CD8-positive, alpha-beta memory T cell (primary cell): ENCODE results near the gene DOCK9. TPM values are rescaled to one million over a fixed set of nuclear protein-coding genes. Genes with fewer than 3 reads are reported as not detected.
"Not testable (repeated sequence)": the region's sequence is repeated elsewhere in the genome, so short reads cannot be mapped to it uniquely, and the experiment has no call there.

Source experiments
- CTCF ChIA-PET: fragments of 350-600 bp; sonication (Branson Sonifier 250); formaldehyde crosslinking; loops from one replicate; lab custom pipeline; 2021; ENCODE audit warnings: antibody characterized with exemption; lab: Charles Lee
- POLR2A ChIA-PET: fragments of 350-600 bp; sonication (Branson Sonifier 250); formaldehyde crosslinking; loops from one replicate; lab custom pipeline; 2021; ENCODE audit warnings: antibody characterized with exemption; lab: Charles Lee
- DNase-seq, 5 donors: peaks; one replicate each; pipeline versions ENCODE4 v3.0.0 to v3.0.0-alpha.2; 2020 to 2022; ENCODE audit warnings: mixed read lengths in 1 of 5
- H3K27ac ChIP-seq: one replicate; pipeline ENCODE4 v1.7.0; 2013; ENCODE audit warnings: low read depth, mild to moderate bottlenecking, low read length, moderate library complexity
- H3K27me3 ChIP-seq: 2 replicates; pipeline ENCODE4 v1.7.0; 2013; ENCODE audit warnings: low read length, mild to moderate bottlenecking; ENCODE audit not compliant: insufficient read depth, poor library complexity, severe bottlenecking
- H3K36me3 ChIP-seq: 2 replicates; pipeline ENCODE4 v1.7.0; 2013; ENCODE audit warnings: mild to moderate bottlenecking, low read length, moderate library complexity; ENCODE audit not compliant: insufficient read depth
- H3K4me1 ChIP-seq: 2 replicates; pipeline ENCODE4 v1.7.0; 2013; ENCODE audit warnings: mild to moderate bottlenecking, low read length, moderate library complexity; ENCODE audit not compliant: insufficient read depth
- H3K4me3 ChIP-seq: 2 replicates; pipeline ENCODE4 v1.7.0; 2013; ENCODE audit warnings: mild to moderate bottlenecking, low read length
- H3K9me3 ChIP-seq: 2 replicates; pipeline ENCODE4 v1.7.0; 2013; ENCODE audit warnings: mild to moderate bottlenecking, low read length
- H3K27ac Mint-ChIP-seq, 8 donors: one replicate each; pipeline ENCODE4 v1.8.0; 2020 to 2021; ENCODE audit warnings: mixed read lengths in 8 of 8, mild to moderate bottlenecking in 6 of 8, inconsistent platforms in 3 of 8, moderate library complexity in 3 of 8
- H3K27me3 Mint-ChIP-seq, 2 donors: one replicate each; pipeline ENCODE4 v1.8.0; 2020 to 2021; ENCODE audit warnings: mixed read lengths in 2 of 2, mild to moderate bottlenecking in 1 of 2, moderate library complexity in 1 of 2
- H3K36me3 Mint-ChIP-seq, 3 donors: one replicate each; pipeline ENCODE4 v1.8.0; 2020 to 2021; ENCODE audit warnings: mixed read lengths in 3 of 3, inconsistent platforms in 1 of 3, mild to moderate bottlenecking in 1 of 3
- H3K4me1 Mint-ChIP-seq, 3 donors: one replicate each; pipeline ENCODE4 v1.8.0; 2020 to 2021; ENCODE audit warnings: mixed read lengths in 3 of 3, inconsistent platforms in 1 of 3, mild to moderate bottlenecking in 1 of 3
- H3K4me3 Mint-ChIP-seq, 7 donors: one replicate each; pipeline ENCODE4 v1.8.0; 2020 to 2021; ENCODE audit warnings: mixed read lengths in 7 of 7, mild to moderate bottlenecking in 6 of 7, moderate library complexity in 4 of 7, inconsistent platforms in 2 of 7
- H3K9me3 Mint-ChIP-seq, 5 donors: one replicate each; pipeline ENCODE4 v1.8.0; 2020 to 2022; ENCODE audit warnings: mixed read lengths in 5 of 5, mild to moderate bottlenecking in 3 of 5, moderate library complexity in 2 of 5, inconsistent platforms in 1 of 5
- polyA plus RNA-seq: library from polyadenylated mRNA; unstranded; fragments of 300-500 nt; fragmentation: Illumina TruSeq; gene quantifications from one replicate; pipeline ENCODE4 v1.2.3, GENCODE V29; 2021
- total RNA-seq, 2 experiments: library from RNA; stranded (reverse); gene quantifications; one replicate each; pipeline ENCODE4 v1.2.3, GENCODE V29; 2021

Gene DOCK9
- total and polyA plus RNA-seq, 3 experiments from 2014 or later: 23.9 to 38.9 (median 35.4) TPM

GRCh38 chr13:98894814-98895213, 83.0 kb downstream of the DOCK9 start:
- H3K4me1 Mint-ChIP-seq: peaks cover 11 to 14% (median 12%) of the 10 kb centered on the region in 3 donors
- H3K9me3 ChIP-seq, DNase-seq, H3K9me3 Mint-ChIP-seq, H3K4me3 Mint-ChIP-seq, H3K27ac ChIP-seq, H3K27ac Mint-ChIP-seq, H3K4me3 ChIP-seq, CTCF ChIA-PET, H3K4me1 ChIP-seq, H3K27me3 Mint-ChIP-seq, H3K27me3 ChIP-seq: not testable (repeated sequence)
- peaks cover 6 to 77% (median 35%) of the 10 kb centered on the region in 3 donors for H3K36me3 Mint-ChIP-seq
- peaks cover 22% of the 10 kb centered on the region for H3K36me3 ChIP-seq
- POLR2A ChIA-PET: interaction anchor here (0.7 kb wide), 2 partner anchors 229 to 1556 kb away, joined by 4 to 6 read pairs; no protein-coding TSS in a partner anchor

- peaks cover 17% of the 10 kb centered on the region for H3K36me3 ChIP-seq
Observed at GRCh38 chr13:98893371-98893770, 84.5 kb downstream of the DOCK9 start.

GRCh38 chr13:98892821-98893220, 85.0 kb downstream of the DOCK9 start:
- H3K4me1 ChIP-seq: no peaks in the 10 kb centered on the region
- H3K36me3 ChIP-seq: peaks cover 17% of the 10 kb centered on the region
- peak overlapping the region in 2 of 8 donors; percentile 13 to 15 for H3K27ac Mint-ChIP-seq
- no peak for DNase-seq
- peaks cover 11 to 77% (median 39%) of the 10 kb centered on the region in 3 donors for H3K36me3 Mint-ChIP-seq
- H3K4me3 Mint-ChIP-seq: no peak overlapping the region
- no peak overlapping the region for H3K27ac ChIP-seq
- POLR2A ChIA-PET: no interaction called here
- no peaks in the 10 kb centered on the region for H3K27me3 Mint-ChIP-seq
- no peak overlapping the region for H3K4me3 ChIP-seq
- H3K9me3 ChIP-seq: no peaks in the 10 kb centered on the region
- H3K4me1 Mint-ChIP-seq: peaks cover 10 to 14% (median 12%) of the 10 kb centered on the region in 3 donors
- H3K27me3 ChIP-seq: no peaks in the 10 kb centered on the region
- CTCF ChIA-PET: no interaction called here
- H3K9me3 Mint-ChIP-seq: no peaks in the 10 kb centered on the region

More at GRCh38 chr13:98893371-98893770, 84.5 kb downstream of the DOCK9 start:
- ChIA-PET POLR2A (no interaction called here), CTCF (no interaction called here)
- Mint-ChIP-seq H3K36me3 (peaks cover 6 to 77% (median 36%) of the 10 kb centered on the region in 3 donors), H3K4me1 (peaks cover 11 to 14% (median 12%) of the 10 kb centered on the region in 3 donors), H3K9me3 (no peaks in the 10 kb centered on the region), H3K27me3 (no peaks in the 10 kb centered on the region), H3K4me3 (no peak overlapping the region), H3K27ac (no peak overlapping the region)
- no peak overlapping the region for H3K4me3 ChIP-seq
- H3K27me3 ChIP-seq: no peaks in the 10 kb centered on the region
- no peaks in the 10 kb centered on the region for H3K4me1 ChIP-seq
- H3K9me3 ChIP-seq: no peaks in the 10 kb centered on the region
- H3K27ac ChIP-seq: no peak overlapping the region
- DNase-seq: no peak

- H3K4me3 ChIP-seq: no peak overlapping the region
- POLR2A ChIA-PET: no interaction called here
- Mint-ChIP-seq H3K36me3 (peaks cover 7 to 73% (median 34%) of the 10 kb centered on the region in 3 donors), H3K27ac (peak overlapping the region in 1 of 8 donors; percentile 14), H3K4me1 (peaks cover 3 to 10% (median 8%) of the 10 kb centered on the region in 3 donors), H3K27me3 (no peaks in the 10 kb centered on the region), H3K9me3 (no peaks in the 10 kb centered on the region), H3K4me3 (no peak overlapping the region)
- no peaks in the 10 kb centered on the region for H3K27me3 ChIP-seq
- H3K36me3 ChIP-seq: peaks cover 15% of the 10 kb centered on the region
- no peaks in the 10 kb centered on the region for H3K9me3 ChIP-seq
- no peak for DNase-seq
- H3K27ac ChIP-seq: no peak overlapping the region
- H3K4me1 ChIP-seq: no peaks in the 10 kb centered on the region
- CTCF ChIA-PET: no interaction called here
Observed at GRCh38 chr13:98892077-98892476, 85.8 kb downstream of the DOCK9 start.

- H3K27me3 Mint-ChIP-seq: no peaks in the 10 kb centered on the region
- H3K9me3 Mint-ChIP-seq: no peaks in the 10 kb centered on the region
- ChIA-PET POLR2A (no interaction called here), CTCF (no interaction called here)
- H3K4me1 ChIP-seq: no peaks in the 10 kb centered on the region
- DNase-seq: no peak
- H3K27ac Mint-ChIP-seq: peak overlapping the region in 1 of 8 donors; percentile 4
- H3K9me3 ChIP-seq: no peaks in the 10 kb centered on the region
- no peak overlapping the region for H3K27ac ChIP-seq
- peaks cover 5 to 72% (median 27%) of the 10 kb centered on the region in 3 donors for H3K36me3 Mint-ChIP-seq
- H3K4me3 ChIP-seq: no peak overlapping the region
- H3K4me3 Mint-ChIP-seq: no peak overlapping the region
- peaks cover 0 to 7% (median 2%) of the 10 kb centered on the region in 3 donors for H3K4me1 Mint-ChIP-seq
- no peaks in the 10 kb centered on the region for H3K27me3 ChIP-seq
- peaks cover 9% of the 10 kb centered on the region for H3K36me3 ChIP-seq
Observed at GRCh38 chr13:98890925-98891324, 86.9 kb downstream of the DOCK9 start.

GRCh38 chr13:98890186-98890585, 87.7 kb downstream of the DOCK9 start:
- H3K27ac Mint-ChIP-seq: peak overlapping the region in 4 of 8 donors; percentile 7 to 55 (median 20)
- Histone ChIP-seq H3K36me3 (peaks cover 8% of the 10 kb centered on the region), H3K27ac (peak overlapping the region; percentile 12), H3K9me3 (no peaks in the 10 kb centered on the region), H3K4me3 (no peak overlapping the region), H3K27me3 (no peaks in the 10 kb centered on the region), H3K4me1 (no peaks in the 10 kb centered on the region)
- H3K9me3 Mint-ChIP-seq: no peaks in the 10 kb centered on the region
- no peak for DNase-seq
- H3K36me3 Mint-ChIP-seq: peaks cover 10 to 75% (median 32%) of the 10 kb centered on the region in 3 donors
- CTCF ChIA-PET: no interaction called here
- peaks cover 0 to 7% (median 2%) of the 10 kb centered on the region in 3 donors for H3K4me1 Mint-ChIP-seq
- no peaks in the 10 kb centered on the region for H3K27me3 Mint-ChIP-seq
- no peak overlapping the region for H3K4me3 Mint-ChIP-seq
- POLR2A ChIA-PET: no interaction called here

- no peaks in the 10 kb centered on the region for H3K9me3 Mint-ChIP-seq
- H3K27me3 Mint-ChIP-seq: no peaks in the 10 kb centered on the region
- ChIA-PET POLR2A (no interaction called here), CTCF (no interaction called here)
- H3K36me3 Mint-ChIP-seq: peaks cover 10 to 82% (median 37%) of the 10 kb centered on the region in 3 donors
- H3K27ac Mint-ChIP-seq: peak overlapping the region in 4 of 8 donors; percentile 11 to 81 (median 36)
- Histone ChIP-seq H3K27ac (no peak overlapping the region), H3K9me3 (no peaks in the 10 kb centered on the region), H3K4me3 (no peak overlapping the region), H3K36me3 (peaks cover 12% of the 10 kb centered on the region), H3K27me3 (no peaks in the 10 kb centered on the region), H3K4me1 (no peaks in the 10 kb centered on the region)
- H3K4me3 Mint-ChIP-seq: no peak overlapping the region
- peaks cover 0 to 7% (median 2%) of the 10 kb centered on the region in 3 donors for H3K4me1 Mint-ChIP-seq
- no peak for DNase-seq
Observed at GRCh38 chr13:98889419-98890085, 88.3 kb downstream of the DOCK9 start.

- Mint-ChIP-seq H3K4me3 (no peak overlapping the region), H3K27me3 (no peaks in the 10 kb centered on the region), H3K4me1 (peaks cover 0 to 7% (median 2%) of the 10 kb centered on the region in 3 donors), H3K9me3 (no peaks in the 10 kb centered on the region), H3K36me3 (peaks cover 10 to 85% (median 42%) of the 10 kb centered on the region in 3 donors), H3K27ac (peak overlapping the region in 1 of 8 donors; percentile 70)
- H3K4me3 ChIP-seq: no peak overlapping the region
- ChIA-PET POLR2A (no interaction called here), CTCF (no interaction called here)
- no peaks in the 10 kb centered on the region for H3K4me1 ChIP-seq
- peaks cover 18% of the 10 kb centered on the region for H3K36me3 ChIP-seq
- no peaks in the 10 kb centered on the region for H3K27me3 ChIP-seq
- no peak for DNase-seq
- H3K27ac ChIP-seq: no peak overlapping the region
- H3K9me3 ChIP-seq: no peaks in the 10 kb centered on the region
Observed at GRCh38 chr13:98888890-98889279, 89.0 kb downstream of the DOCK9 start.
